HG03159 (cell line): ENCODE measurements around the gene UBE2F.
"Not testable (repeated sequence)": the region's sequence is repeated elsewhere in the genome, so short reads cannot be mapped to it uniquely, and the experiment has no call there.

Experiments
- ATAC-seq: cut with Tn5 transposase; IDR thresholded peaks from one replicate; pipeline ENCODE4 v1.9.1; 2021; ENCODE audit warnings: mild to moderate bottlenecking, moderate library complexity; ENCODE audit not compliant: unreplicated experiment

Gene UBE2F

GRCh38 chr2:237977380-237977779 lies 10.6 kb downstream of the UBE2F start:
- ATAC-seq, result no peak

DNA sequence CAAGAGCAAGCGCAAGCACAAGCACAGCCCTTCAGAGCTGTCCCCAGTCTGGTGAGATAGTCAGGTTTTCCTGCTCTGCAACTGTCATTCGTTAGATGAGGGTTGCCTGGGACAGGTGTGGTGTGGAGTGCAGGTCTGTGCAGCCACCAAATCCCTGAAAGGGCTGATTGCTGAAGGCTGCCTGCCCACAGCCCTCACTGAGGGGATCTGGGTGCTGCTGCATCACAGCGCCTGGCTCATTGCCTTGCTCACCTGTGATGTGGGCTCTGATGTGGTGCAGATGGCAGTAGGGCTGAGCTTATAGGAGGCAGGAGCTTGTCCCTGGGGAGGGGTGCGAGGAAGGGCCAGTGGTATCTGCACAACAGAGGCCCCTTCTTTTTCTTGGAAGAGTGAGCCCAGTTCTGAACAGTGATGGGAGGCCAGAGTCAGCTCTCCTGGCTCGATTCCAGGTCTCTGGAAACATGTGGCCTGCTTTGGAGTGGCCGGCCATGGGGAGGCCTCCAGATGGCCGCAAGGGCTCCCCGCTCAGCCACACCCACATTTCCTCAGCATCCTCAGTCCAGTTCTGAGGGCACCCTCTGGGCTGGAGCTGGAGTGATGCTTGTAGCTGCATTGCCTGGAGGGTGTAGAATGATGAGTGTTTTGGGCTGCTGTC lies 11.4 kb downstream of the UBE2F start:
- no peak for ATAC-seq

DNA sequence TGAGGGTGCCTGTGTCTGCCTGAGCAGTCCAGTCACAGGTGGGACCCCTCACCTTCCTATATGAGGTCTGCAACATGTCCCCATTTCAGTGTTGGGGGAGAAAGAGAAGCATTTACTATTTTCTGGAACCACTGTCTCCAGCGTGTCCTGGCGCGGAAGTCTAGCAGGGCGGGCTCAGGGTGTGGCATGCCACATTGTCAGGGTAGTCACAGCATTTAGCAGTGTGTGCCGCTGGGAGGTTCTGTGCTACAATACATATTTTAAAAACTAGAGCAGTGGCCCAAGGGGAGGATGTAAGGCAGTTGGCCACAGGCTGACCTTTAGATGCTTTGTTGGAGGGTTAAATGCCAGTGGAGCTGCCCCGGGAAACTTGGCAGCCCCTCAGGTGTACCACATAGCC lies 12.5 kb downstream of the UBE2F start:
- ATAC-seq, result no peak

DNA sequence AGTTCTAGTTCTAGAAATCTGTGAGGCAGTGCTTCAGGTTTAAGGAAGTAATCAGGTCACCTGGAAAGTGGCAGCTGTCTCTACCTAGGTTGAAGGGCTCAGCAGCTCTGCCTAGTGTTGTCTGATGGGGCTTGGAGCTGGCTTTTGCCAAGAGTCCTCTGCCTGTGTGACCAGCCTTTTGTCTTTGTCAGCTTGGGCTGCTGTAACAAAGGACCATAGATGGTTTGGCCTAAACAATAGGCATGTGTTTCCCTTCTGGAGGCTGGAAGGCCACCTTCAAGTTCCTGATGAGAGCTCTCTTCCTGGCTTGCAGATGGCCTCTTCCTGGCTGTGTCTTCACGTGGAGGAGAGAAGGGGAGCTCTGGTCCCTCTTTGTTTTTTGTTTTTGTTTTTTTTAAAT lies 13.3 kb downstream of the UBE2F start:
- ATAC-seq, result no peak

- no peak for ATAC-seq
Measured at GRCh38 chr2:237980751-237981150, 13.9 kb downstream of the UBE2F start.

- ATAC-seq, result not testable (repeated sequence)
Measured at GRCh38 chr2:237981621-237982020, 14.8 kb downstream of the UBE2F start.

DNA sequence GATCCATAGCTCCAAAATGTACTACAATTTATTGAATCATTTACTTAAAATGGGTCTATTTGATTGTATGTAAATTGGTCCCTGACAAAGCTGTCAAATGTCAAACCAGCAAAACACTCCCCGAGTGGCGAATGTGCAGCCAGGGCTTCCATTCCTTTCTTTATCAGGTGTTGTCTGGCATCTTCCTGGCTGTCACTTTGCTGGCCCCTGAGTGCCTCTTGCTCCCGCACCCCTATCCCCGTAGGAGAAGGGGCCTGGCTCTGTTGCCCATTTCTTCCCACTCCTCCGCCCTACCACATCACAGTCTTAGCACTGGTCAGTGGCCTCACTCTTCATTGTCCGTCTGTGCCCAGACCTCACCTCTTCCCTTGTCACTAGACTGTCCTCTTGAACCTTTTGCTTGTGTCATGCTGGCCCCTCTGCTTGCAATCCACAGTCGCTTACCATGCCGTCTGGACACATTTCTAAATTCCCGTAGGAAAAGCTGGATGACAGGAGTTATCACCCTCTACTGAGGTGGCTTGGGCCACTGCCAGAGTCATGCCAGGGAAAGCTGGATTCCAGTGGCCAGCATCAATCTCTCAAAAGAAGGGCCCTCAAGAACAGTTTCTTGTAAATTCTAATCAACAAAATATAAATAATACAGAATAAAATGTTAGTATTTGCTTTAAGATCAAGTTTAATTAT lies 15.4 kb downstream of the UBE2F start:
- ATAC-seq, result no peak

DNA sequence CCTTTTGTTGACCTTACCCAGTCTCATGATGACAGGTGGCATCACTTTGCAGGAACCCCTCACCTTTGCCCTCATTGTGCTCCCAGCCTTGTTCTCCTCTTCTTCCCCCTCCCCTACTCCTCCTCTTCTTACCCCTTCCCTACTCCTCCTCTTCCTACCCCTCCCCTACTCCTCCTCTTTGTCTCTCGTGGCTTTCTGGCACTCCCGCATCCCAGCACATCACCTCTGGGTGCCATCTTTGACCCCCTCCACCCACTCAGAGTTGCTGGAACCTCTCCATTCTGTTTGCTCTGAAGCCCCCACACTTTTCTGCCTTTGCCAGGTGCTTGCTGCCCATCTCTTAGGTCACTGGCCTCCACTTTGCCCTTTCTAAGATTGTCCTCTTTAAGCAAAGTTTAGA lies 17.1 kb downstream of the UBE2F start:
- no peak for ATAC-seq

- no peak for ATAC-seq
Measured at GRCh38 chr2:237987268-237987667, 20.5 kb downstream of the UBE2F start.

DNA sequence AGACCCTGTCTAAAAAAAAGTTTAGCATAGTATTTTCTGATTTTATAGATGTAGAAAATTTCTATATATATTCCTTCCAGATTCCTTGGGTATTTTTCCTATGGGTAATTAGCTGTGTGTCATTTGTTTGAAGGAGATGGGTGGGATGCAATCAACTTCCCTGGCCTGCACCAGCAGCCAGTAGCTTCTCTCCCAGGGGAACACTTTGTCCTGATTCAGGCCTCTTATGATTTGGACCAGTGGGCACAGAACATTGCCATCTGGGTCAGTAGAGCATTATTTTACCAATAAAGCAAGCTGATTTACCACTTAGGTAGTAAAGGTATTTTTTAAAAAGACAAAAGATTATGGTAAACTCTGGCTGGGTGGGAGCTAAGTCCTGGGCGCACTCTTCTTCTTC lies 26.9 kb downstream of the UBE2F start:
- no peak for ATAC-seq

- ATAC-seq, result no peak
Measured at GRCh38 chr2:237995036-237995435, 28.2 kb downstream of the UBE2F start.

GRCh38 chr2:237996021-237996593 lies 29.3 kb downstream of the UBE2F start:
- ATAC-seq, result no peak

DNA sequence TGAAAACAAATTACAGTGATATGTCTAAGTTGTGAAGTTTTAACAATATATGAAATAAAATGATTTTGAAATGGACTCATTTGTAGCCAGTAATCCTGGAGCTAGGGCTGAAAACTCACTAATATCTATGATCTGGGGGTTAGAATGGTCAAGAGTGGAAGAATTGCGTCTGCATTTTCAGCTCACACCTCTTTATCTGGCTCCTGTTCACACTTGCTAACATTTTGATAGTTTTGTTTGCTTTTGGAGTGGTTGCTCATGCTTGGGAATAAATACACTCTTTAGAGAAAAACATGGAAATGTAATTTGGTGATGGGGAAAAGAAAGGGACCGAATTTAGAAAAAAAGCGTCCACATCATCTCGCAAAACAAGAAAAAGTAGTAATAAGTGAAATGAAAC lies 30.7 kb downstream of the UBE2F start:
- ATAC-seq, result no peak

GRCh38 chr2:237998530-237998929 lies 31.7 kb downstream of the UBE2F start:
- peak; percentile 89 for ATAC-seq

- ATAC-seq, result no peak
Measured at GRCh38 chr2:238003234-238004031, 36.6 kb downstream of the UBE2F start.

DNA sequence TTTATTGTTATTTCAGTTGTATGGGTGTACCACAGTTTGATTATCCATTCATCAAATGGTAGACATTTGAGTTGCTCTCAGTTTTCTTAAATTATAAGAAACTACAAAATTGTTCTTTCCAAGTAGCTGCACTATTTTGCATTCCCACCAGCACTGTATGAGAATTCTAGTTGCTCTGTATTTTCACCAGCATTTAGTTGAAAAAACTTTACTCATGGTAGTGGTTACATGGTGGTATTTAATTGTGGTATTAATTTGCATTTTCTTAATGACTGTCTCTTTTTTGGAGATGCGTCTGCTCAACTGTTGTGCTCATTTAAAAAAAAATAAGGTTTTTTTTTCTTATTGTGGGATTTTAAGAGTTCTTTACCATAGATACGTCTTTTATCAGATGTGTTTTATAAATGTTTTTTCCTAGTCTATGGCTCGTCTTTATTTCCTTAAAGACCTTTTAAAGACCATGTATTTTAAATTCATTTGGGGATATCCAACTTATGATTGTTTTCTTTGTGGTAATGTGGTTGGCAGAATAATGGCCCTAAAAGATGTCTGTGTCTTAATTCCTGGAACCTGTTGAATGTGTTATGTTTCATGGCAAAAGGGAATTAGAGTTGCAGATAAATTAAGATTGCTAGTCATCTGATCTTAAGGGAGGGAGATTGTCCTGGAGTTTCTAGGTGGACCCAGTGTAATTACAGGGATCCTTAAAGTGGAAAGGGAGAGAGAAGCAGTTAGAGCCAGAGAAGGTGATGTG lies 37.4 kb downstream of the UBE2F start:
- no peak for ATAC-seq

DNA sequence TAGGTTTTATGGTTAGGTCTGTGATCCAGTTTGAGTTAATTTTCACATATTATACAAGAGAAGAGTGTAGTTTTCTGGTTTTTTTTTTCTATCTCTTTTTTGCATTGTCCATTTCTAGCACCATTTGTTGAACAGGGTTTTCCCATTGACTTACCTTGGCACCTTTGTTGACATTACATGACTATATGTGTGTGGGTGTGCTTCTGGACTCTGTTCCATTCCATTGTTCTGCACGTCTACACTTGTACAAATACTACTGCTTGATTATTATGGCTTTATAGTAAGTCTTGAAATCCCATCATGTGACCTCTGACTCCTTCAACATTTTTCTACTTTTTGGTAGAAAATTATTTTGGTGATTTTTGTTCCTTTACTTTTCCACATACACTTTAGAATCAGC lies 38.7 kb downstream of the UBE2F start:
- no peak for ATAC-seq

DNA sequence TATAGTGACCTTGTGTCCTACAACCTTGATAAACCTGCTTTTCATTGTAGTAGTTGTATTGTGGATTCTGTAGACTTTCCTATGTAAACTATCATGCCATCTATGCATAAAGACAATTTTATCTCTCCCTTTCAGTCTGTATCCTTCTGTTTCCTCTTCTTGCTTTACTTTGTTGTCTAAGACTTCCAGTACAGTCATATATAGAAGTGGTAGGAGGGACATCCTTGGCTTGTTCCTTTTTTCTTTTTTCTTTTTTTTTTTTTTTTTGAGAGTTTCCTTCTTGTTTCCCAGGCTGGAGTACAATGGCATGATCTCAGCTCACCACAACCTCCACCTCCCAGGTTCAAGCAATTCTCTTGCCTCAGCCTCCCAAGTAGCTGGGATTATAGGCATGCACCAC lies 39.7 kb downstream of the UBE2F start:
- ATAC-seq, result no peak

DNA sequence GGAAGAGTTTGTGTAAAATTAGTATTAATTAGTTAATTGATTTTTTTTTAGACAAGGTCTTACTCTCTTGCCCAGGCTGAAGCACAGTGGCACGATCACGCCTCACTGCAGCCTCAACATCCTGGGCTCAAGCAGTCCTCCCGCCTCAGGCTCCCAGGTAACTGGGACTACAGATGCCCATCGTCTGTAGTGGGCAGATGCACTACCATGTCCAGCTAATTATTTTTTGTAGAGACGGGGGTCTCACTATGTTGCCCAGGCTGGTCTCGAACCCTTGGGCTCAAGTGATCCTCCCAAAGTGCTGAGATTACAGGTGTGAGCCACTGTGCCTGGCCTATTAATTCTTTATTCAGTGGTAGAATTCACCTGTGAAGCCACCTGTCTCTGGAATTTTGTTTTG lies 41.1 kb downstream of the UBE2F start:
- no peak for ATAC-seq

DNA sequence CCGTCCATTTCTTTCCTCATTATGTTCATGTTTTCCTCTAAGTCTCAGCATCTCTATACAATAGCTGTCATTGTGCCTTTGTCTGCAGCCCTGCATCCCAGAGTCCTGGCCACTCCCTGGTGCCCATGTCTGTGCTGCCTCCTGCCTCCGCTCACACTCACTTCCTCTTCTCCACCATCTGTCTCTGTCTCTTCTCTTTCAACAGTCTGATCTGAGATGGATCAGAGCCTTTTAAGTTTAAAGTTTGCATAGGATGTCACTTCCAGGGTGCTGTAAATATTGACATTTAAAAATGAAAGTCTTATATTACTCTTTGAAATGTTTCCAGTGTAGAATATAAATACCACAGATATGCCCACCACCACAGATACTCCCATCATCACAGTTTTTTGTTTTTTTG lies 42.7 kb downstream of the UBE2F start:
- ATAC-seq, result no peak

GRCh38 chr2:238010572-238010971 lies 43.8 kb downstream of the UBE2F start:
- no peak for ATAC-seq
